Stimulated activated CD4-positive, alpha-beta T cell treated with anti-CD3 and anti-CD28 coated beads, Interleukin-1b, Interleukin-23, amount 100 ng/mL, for 24 hours (primary cell): Measurements from ENCODE around the gene FFAR1.
"Not testable (repeated sequence)": the region's sequence is repeated elsewhere in the genome, so short reads cannot be mapped to it uniquely, and the experiment has no call there.

Experiments used
- DNase-seq, 4 experiments: peaks; one replicate each; pipeline ENCODE4 v3.0.0-alpha.2; 2020; ENCODE audit warnings: low read depth in 4 of 4, low spot score in 1 of 4

FFAR1 gene

DNA sequence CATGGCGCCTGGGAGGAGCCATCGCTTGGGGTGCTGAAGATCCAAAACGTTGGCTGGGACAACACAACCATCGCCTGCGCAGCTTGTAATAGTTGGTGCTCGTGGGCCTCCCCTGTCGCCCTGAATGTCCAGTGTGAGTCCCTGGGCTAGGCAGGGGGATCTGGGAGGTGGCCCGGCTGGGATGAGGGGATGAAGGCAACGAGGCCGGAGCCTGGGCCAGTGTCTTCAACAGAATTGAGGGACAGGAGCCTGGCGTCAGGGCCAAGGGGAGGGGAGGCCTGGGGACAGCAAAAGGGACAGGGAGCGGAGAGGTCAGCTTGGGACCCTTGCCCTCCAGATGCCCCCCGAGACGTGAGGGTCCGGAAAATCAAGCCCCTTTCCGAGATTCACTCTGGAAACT, 6.7 kb upstream of the FFAR1 start:
- DNase-seq: no peak

DNA sequence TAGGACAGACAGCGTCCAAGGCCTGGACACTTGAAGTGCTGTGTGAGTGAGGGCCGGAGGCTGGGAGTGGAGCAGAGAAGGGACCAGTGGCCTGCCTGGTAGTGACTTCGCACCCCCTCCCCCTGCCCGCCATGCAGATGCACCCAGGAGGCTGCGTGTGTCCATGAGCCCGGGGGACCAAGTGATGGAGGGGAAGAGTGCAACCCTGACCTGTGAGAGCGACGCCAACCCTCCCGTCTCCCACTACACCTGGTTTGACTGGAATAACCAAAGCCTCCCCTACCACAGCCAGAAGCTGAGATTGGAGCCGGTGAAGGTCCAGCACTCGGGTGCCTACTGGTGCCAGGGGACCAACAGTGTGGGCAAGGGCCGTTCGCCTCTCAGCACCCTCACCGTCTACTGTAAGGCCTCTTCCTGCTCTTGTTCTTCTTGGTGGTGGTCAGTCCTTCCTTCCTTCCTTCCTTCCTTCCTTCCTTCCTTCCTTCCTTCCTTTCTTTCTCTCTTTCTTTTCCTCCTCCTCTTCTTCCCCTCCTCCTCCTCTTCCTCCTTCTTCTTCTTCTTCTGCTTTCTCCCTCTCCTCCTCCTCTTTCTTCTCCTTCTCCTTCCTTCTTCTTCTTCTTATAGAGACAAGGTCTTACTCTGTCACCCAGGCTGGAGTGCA, 6.0 kb upstream of the FFAR1 start:
- DNase-seq: no peak

DNA sequence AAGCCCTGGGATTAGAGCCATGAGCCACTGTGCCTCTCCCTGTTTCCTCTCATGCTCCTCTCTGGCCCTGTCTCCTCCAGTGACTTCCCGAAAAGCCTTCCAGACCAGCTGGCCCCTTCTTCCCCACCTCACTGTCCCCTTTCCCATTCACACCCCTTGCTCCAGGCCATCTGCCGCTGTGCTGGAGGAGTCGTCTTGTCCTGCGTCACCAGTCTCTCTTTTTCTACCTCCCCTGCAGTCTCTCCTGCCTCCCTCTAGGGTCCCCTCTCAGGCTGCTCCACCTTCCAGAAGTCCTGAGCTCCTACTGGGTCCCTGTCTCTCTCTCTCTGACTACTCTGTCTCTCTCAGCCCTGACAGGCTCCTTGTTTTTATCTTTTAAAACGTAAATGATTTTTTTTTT, 5.3 kb upstream of the FFAR1 start:
- DNase-seq: no peak

DNA sequence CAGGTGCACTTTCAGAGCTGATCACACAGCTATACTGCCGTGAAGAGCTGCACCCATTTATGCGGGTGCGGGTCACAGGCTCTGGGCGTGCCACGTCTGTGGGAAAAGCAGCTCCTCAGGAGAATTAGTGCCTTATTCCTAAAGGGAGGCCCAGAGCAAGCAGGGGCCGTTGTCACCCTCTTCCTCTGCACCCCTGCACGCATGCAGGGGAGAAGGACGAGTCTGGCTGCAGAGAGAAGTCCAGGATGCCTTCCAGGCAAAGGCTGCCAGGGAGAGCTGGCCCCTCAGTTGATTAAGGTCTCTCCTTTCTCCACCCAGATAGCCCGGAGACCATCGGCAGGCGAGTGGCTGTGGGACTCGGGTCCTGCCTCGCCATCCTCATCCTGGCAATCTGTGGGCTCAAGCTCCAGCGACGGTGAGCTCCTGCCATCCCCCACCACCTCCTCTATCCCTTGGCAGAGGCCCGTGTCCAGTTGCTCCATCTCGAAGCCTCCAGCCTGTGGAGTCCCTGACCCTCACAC, 3.1 kb upstream of the FFAR1 start:
- DNase-seq: no peak

DNA sequence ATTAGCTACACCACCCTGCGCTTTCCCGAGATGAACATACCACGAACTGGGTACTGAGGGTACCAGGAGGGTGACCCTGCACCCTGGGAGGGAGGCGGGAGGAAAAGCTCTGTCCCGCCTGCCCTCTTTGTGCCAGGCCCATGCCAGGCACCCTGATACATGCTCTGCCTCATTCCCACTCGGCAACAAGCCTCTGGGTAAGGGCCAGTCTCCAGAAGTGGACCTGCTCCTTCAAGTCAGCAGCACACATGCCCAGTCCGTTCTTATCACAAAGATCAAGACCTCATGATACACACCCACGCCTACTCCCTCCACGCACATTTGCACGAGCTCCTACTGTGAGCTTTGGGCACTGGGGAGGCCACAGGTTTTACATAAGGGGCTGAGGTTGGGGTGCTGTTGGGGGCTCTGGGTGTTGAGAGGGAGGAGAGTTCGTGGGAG, 2.0 kb upstream of the FFAR1 start:
- no peak for DNase-seq

DNA sequence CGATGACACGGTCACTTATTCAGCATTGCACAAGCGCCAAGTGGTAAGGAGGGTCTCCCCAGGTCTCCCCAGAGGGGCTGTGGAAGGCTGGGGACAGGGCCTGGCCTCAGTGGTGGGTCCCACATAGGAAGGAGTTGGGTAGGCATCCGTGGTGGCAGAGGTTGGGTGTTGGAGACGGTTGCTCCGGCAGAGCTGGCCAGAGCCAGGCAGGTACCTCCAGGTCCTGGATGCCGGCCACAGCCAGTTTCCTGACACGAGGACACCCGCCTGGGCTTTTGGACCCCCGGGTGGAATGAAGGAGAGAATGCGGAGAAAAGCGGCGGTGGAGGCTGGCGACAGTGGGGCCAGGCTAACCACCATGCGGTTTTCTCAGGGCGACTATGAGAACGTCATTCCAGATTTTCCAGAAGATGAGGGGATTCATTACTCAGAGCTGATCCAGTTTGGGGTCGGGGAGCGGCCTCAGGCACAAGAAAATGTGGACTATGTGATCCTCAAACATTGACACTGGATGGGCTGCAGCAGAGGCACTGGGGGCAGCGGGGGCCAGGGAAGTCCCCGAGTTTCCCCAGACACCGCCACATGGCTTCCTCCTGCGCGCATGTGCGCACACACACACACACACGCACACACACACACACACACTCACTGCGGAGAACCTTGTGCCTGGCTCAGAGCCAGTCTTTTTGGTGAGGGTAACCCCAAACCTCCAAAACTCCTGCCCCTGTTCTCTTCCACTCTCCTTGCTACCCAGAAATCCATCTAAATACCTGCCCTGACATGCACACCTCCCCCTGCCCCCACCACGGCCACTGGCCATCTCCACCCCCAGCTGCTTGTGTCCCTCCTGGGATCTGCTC, 1.3 kb upstream of the FFAR1 start:
- peak in 3 of 4 experiments; percentile 40 to 69 (median 42) for DNase-seq

DNA sequence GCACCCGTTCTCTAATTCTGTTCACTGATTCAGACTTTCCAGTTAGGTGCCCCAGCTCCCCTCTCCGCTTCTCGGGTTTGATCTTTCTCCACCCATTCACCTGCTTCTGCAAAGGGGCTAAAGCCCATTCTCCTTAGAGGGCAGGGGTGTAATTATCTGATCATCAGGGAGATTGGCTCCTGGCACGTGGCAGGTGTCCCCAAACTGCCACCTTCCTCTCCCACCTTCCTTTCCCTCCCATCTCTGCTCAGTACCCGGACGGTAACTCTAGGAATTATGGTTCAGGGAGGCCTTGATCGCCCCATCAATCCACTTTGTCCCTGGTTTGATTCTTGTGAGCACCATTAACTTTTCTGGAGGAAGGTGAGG, 212 bp downstream of the FFAR1 start:
- no peak for DNase-seq

DNA sequence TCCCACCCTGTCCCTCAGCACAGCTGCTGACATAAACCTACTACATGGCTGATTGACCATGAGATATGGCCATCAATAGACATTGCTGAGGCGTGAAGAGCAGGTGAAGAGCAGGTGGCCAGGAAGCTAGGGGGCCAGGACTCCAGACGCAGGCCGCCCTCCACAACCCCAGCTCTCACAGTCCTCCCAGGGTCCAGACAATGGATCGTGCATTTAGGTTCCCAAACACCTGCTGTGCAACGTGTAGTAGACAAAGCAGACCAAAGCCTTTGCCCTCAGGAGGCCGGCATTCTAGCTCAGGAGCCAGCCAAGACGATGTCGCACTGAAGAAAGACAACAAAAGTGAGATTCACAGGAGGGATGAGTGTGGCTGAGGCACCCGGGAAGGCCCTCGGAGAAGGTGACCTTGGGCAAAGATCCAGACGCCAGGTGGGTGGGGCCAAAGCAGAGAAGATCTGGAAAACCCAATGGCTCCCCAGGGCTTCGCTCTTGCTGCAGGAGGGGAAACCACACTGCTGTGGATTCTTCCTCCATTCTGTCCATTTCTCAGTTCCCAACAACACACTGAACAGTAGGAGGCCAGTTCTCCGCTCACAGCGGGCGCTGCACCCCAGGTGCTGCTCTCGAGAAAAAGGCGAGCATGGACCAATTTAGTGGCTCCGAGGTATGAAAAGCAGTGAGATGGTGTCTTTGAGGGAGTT, 1.4 kb downstream of the FFAR1 start:
- DNase-seq: no peak

DNA sequence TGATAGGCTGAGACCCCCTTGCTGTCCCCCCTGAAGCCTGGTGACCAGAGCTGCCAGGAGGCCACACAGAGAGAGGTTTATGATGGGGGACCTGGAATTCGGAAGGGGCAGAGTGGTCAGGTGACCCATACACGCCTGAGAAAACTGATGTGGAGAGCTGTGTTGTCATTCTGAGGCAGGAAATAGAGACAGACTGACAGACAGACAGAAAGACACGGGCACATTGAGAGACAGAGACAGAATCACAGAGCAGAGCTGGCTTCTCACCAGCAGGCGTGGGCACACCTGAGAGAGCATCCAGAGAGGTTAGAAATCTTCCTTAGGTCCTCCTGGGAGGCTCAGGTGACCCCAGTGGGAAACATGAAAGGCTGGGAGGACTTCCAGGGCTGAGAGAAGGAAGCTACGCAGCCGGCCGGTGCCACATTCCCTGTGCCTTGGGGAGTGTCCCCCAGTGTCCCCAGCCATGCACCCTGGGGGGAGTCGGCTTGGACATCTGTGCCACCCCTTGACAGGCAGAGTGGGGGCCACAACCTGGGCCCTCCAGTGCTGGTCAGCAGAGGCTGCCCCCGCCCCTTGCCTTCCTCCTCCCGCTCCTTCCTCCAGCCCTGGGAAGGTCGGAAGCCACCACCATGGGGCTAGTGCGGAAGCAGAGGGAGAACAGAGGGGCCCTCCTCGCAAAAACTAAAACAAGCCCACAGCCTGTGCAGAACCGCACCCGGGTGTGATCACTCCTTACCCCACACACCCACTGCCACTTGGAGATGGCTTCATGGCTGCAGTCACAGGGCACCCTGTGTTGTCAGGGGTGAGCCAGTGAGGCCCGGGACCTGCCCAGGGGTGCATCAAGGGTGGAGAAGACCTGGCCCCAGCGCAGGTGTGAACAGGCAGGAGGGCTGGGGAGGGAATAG, 2.2 kb downstream of the FFAR1 start:
- DNase-seq: no peak

DNA sequence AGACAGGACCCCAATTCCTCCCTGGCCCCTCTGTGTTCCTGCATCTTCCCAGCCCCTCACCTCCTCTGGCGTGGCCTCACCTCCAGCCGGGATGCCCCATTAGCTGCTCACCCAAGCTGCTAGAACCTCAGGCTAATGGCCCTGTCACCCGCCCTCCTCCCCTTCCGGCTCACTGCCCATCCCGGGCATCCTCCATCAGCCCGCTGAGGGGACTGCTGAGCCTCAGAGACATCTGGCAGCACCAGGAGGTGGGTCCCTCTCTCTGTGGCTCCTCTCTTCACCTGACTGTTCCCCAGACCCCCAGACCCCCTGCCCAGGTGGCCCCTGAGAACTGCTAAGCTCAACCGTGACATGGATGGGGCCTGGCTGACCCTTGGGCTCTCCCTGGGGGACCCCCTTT, 2.9 kb downstream of the FFAR1 start:
- DNase-seq: no peak

DNA sequence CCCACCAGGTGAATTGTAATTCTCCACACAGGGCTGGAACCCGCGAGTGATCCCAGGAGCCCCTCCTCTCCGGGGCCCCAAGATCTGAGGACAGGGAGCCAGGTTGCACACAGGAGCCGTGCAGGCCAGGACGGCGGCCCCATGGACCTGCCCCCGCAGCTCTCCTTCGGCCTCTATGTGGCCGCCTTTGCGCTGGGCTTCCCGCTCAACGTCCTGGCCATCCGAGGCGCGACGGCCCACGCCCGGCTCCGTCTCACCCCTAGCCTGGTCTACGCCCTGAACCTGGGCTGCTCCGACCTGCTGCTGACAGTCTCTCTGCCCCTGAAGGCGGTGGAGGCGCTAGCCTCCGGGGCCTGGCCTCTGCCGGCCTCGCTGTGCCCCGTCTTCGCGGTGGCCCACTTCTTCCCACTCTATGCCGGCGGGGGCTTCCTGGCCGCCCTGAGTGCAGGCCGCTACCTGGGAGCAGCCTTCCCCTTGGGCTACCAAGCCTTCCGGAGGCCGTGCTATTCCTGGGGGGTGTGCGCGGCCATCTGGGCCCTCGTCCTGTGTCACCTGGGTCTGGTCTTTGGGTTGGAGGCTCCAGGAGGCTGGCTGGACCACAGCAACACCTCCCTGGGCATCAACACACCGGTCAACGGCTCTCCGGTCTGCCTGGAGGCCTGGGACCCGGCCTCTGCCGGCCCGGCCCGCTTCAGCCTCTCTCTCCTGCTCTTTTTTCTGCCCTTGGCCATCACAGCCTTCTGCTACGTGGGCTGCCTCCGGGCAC, 3.9 kb downstream of the FFAR1 start:
- no peak for DNase-seq

DNA sequence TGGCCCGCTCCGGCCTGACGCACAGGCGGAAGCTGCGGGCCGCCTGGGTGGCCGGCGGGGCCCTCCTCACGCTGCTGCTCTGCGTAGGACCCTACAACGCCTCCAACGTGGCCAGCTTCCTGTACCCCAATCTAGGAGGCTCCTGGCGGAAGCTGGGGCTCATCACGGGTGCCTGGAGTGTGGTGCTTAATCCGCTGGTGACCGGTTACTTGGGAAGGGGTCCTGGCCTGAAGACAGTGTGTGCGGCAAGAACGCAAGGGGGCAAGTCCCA, 4.4 kb downstream of the FFAR1 start:
- DNase-seq: no peak

DNA sequence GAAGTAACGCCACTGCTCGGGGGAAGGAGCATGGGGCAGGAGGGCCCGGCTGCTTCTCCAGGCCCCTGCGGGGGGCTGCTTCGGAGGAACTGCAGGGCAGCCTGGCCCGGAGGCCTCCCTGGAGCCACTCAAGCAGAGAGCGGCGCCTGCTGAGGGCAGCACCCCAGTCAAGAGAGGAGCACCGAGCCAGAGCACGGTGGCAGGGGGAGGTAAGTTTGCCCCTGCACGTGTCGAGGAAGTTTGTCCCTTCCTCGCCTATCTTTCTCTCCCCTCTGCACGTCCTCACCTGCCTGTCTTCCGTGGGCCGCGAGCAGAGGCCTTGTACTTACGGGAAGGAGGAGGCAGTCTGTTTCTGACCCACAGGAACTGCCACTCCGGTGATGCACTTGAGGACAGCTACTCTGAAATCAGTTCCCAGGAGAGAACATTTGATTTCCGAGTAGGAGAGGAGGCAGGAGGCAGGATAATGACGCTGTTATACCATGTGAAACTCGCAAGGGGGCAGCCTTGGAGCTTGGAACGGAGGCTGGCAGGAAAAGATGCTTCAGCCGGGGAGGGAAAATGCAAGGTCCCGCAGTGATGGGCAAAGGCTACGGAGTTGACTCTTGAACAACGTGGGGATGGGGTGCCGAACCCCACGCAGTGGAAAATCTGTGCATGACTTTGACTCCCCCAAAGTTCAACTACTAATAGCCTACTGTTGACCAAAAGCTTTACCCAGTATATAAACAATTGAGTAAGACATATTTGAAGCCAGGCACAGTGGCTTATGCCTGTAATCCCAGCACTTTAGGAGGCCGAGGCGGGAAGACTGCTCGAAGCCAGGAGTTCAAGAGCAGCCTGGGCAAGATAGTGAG, 5.0 kb downstream of the FFAR1 start:
- DNase-seq: peak in 3 of 4 experiments; percentile 42 to 66 (median 51)

DNA sequence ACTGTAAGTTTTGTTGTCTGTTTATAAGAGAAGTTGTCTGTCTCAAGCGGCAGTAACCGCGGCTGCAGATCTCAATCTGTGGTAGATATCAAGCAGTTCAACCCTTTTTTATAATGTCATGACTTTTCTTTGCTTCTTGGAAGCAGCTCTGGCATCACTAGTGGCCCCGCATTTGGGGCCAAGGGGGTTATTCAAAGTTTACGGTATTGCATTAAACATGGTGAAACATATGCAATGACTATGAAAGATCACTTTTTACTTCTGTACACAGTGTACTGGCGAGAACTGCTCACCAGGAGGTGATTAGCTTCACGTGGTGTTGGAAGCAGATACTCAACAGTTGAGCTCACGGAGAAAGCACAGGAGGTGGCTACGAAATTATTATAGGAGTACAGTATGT, 5.9 kb downstream of the FFAR1 start:
- no peak for DNase-seq

DNA sequence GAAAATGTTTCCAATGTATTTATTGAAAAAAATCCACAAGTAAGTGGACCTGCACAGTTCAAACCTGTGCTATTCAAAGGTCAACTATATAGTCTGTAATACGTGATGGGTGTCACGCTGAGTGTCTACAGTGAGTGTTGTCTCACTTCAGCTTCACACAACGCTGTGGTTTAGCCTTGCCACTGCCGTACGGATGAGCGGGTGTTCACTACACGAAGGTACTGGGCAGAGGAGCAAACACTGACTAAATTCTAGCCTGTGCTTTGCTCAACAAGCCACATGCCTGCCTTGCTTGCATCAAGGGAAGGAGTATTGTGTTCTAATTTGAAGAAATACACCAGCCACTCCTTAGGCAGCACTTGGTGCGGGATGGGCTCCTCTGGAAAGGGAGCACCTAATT, 7.2 kb downstream of the FFAR1 start:
- no peak for DNase-seq

DNA sequence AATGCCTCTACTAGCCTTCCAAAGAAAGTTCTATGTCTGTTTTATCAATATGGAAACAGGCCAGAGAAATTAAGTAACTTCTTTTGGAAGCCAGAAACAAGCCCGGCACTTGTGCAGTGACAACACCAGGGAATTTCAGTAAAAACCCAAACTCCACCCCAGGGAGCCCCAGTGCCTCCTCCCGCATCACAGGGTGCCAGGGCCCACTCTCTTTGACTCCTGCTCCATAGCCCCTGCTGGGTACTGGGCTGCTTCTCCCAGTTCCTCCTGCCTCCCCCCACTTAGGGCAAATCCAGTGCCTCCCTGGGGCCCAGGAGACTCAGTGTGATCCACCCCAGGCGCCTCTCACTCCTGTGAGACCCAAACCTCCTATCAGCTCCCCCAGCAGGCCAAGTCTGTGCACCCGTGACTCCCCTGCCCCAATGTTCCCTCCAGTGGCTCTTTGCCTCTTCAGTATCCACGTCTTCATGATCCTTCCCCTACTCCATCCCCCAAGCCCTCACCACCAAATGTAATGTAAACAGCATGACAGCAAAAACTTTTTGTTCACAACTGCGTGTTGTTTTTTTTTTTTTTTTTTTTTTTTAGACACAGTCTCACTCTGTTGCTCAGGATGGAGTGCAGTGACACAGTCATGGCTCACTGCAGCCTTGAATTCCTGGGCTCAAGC, 8.2 kb downstream of the FFAR1 start:
- no peak for DNase-seq

DNA sequence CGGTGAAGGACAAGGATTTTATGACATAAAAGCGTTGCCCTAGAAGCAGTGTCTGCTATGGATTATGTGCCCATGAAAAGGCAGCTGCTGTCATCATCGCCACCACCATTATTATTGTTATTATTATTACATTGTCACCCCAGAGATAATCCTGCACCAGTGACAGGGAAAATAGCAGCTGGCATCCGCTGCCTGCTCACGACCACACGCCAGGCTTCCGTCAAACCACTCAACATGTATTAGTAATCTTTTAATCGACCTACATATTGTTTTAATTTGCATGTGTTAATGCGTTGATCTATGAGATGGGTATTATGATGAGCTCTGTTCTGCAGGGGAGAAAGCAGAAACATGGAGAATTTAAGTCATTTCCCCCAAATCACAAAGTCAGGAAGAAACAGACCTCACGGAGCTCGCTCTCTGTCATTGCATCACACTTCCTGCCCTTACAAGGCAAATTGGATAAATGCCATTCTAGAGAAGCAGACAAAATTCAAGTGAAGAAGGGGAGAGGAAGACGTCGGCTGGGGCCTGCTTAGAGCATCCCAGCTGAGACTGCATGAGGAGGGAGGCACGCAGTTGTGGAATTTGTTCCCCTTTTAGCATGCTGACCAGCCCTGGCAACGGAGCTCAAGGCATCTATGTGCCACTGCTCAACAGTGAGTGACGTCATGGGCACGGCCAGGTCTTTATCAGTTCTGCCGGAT, 10.3 kb downstream of the FFAR1 start, which contains the start of gene FFAR3:
Gene FFAR3, plus strand, starts transcription at position 594 of the 707 bp plus-strand sequence. CDS start 431 bp downstream, outside the sequence.
- DNase-seq: no peak

DNA sequence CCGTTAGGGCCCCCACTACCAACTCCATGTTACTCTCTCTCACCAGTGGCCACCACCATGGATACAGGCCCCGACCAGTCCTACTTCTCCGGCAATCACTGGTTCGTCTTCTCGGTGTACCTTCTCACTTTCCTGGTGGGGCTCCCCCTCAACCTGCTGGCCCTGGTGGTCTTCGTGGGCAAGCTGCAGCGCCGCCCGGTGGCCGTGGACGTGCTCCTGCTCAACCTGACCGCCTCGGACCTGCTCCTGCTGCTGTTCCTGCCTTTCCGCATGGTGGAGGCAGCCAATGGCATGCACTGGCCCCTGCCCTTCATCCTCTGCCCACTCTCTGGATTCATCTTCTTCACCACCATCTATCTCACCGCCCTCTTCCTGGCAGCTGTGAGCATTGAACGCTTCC, 11.1 kb downstream of the FFAR1 start:
- not testable (repeated sequence) for DNase-seq
